Measurements from ENCODE around the gene USP19.

- no peak for TF ChIP-seq CTCF (IDR thresholded peaks at IDR 0.05 in 8 of 11, conservative IDR thresholded peaks at IDR 0.05 in 3 of 11)
- no peak for TF ChIP-seq POLR2A (IDR thresholded peaks at IDR 0.05)
Measured at GRCh38 chr3:49148159-49148558, 27.5 kb upstream of the USP19 start.
